CD4-positive, alpha-beta T cell (primary cell): Measurements from ENCODE around the gene ATP6V0D1. TPM values are rescaled to one million over a fixed set of nuclear protein-coding genes. Genes with fewer than 3 reads are reported as not detected.

Experiments
- ATAC-seq: fragments of 200-7000 bp; cut with Tn5 transposase; one replicate; pipeline ENCODE4 v1.10.0; 2022; ENCODE audit warnings: mild to moderate bottlenecking; ENCODE audit not compliant: poor library complexity
- CTCF ChIA-PET: fragments of 350-600 bp; sonication (Branson Sonifier 250); formaldehyde crosslinking; loops from one replicate; lab custom pipeline; 2021; ENCODE audit warnings: antibody characterized with exemption, inconsistent platforms; lab: Charles Lee
- POLR2A ChIA-PET: fragments of 350-600 bp; sonication (Branson Sonifier 250); formaldehyde crosslinking; loops from one replicate; lab custom pipeline; 2021; ENCODE audit warnings: antibody characterized with exemption, inconsistent platforms; lab: Charles Lee
- DNase-seq, 14 experiments: peaks; one replicate each; pipeline ENCODE4 v3.0.0-alpha.2; 2013 to 2020; ENCODE audit warnings: mixed read lengths in 2 of 14
- H3K27ac ChIP-seq, 2 donors: one replicate each; pipeline versions ENCODE4 v1.5.1 to v1.7.0; 2013; ENCODE audit warnings: low read length in 2 of 2, low read depth in 1 of 2, mild to moderate bottlenecking in 1 of 2
- H3K27me3 ChIP-seq, 2 experiments: 1 replicate in 1 of 2; 2 replicates in 1 of 2; pipeline versions ENCODE4 v1.6.1 to v1.7.0; 2013; ENCODE audit warnings: low read length in 2 of 2, control low read depth in 1 of 2, mild to moderate bottlenecking in 1 of 2, moderate library complexity in 1 of 2; ENCODE audit not compliant: insufficient read depth in 2 of 2, control insufficient read depth in 1 of 2
- H3K36me3 ChIP-seq: one replicate; pipeline ENCODE4 v1.6.1; 2013; ENCODE audit warnings: low read length, control low read depth; ENCODE audit not compliant: insufficient read depth
- H3K4me1 ChIP-seq: one replicate; pipeline ENCODE4 v1.6.1; 2013; ENCODE audit warnings: low read length, control low read depth; ENCODE audit not compliant: insufficient read depth
- H3K4me3 ChIP-seq: one replicate; pipeline ENCODE4 v1.5.1; 2013; ENCODE audit warnings: mild to moderate bottlenecking, low read length, moderate library complexity
- H3K9me3 ChIP-seq, 2 experiments: 1 replicate in 1 of 2; 2 replicates in 1 of 2; pipeline versions ENCODE4 v1.6.1 to v1.7.0; 2013; ENCODE audit warnings: low read length in 2 of 2, mild to moderate bottlenecking in 2 of 2, control low read depth in 1 of 2, moderate library complexity in 1 of 2; ENCODE audit not compliant: control insufficient read depth in 1 of 2, insufficient read depth in 1 of 2
- H3K27ac Mint-ChIP-seq: one replicate; pipeline ENCODE4 v1.8.0; 2020; ENCODE audit warnings: mixed read lengths
- H3K27me3 Mint-ChIP-seq: one replicate; pipeline ENCODE4 v1.8.0; 2021; ENCODE audit warnings: mixed read lengths
- H3K36me3 Mint-ChIP-seq: one replicate; pipeline ENCODE4 v1.8.0; 2021; ENCODE audit warnings: low read depth, mixed read lengths
- H3K4me1 Mint-ChIP-seq: one replicate; pipeline ENCODE4 v1.8.0; 2021; ENCODE audit warnings: low read depth, mixed read lengths
- H3K4me3 Mint-ChIP-seq: one replicate; pipeline ENCODE4 v1.8.0; 2020; ENCODE audit warnings: mild to moderate bottlenecking, mixed read lengths
- H3K9me3 Mint-ChIP-seq: one replicate; pipeline ENCODE4 v1.8.0; 2020; ENCODE audit warnings: mixed read lengths
- intact Hi-C, 2 experiments: fragments of 100-400 bp; cut with DNase I in 1 of 2; cut with micrococcal nuclease in 1 of 2; formaldehyde crosslinking; loops; one replicate each; pipeline versions ENCODE4 v1.15.1 to v1.9.0; 2023 to 2025; cut with DNase I, micrococcal nuclease
- total RNA-seq, 174 experiments: library from RNA in 2 of 174; stranded (reverse) in 2 of 174; gene quantifications; one replicate each; pipeline ENCODE4 v1.2.3 and lab custom pipeline; 2021 to 2026
- TF ChIP-seq, protein P1 (sequence below): fragments of 200-600 bp; IDR thresholded peaks from one replicate; pipeline ENCODE4 v1.8.0; 2022; ENCODE audit warnings: antibody characterized with exemption, mild to moderate bottlenecking

The ATP6V0D1 gene
- total RNA-seq, 2 experiments from 2014 or later: 39.4 to 41.7 TPM

DNA sequence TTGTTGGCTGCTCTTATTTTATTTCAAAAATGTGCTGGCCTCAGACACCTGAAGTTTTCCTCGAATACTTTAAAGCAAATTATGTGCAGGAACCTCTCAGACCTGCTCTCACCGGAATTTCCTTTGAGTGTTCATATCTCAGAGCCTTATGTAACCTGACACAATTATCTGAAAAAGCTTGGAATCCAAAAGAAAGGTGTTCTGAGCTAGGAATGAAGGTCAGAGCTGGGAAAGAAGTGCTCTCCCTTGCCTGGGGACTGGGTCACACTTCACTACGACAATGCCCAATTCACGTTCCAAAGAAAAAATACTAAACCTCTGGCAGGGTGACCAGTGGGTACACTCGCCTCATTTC is 56.7 kb downstream of the ATP6V0D1 start:
- ChIA-PET CTCF (no interaction called here), POLR2A (no interaction called here)
- Mint-ChIP-seq H3K27me3 (peaks cover 45% of the 10 kb centered on the region), H3K36me3 (no peaks in the 10 kb centered on the region), H3K9me3 (no peaks in the 10 kb centered on the region), H3K27ac (no peak overlapping the region), H3K4me3 (no peak overlapping the region), H3K4me1 (no peaks in the 10 kb centered on the region)
- H3K9me3 ChIP-seq: peaks cover 0 to 6% of the 10 kb centered on the region in 2 experiments
- no peak for DNase-seq
- no peak for ATAC-seq
- H3K4me3 ChIP-seq: no peak overlapping the region
- no peaks in the 10 kb centered on the region for H3K36me3 ChIP-seq
- intact Hi-C loops: no loop called here
- no peak overlapping the region for H3K27ac ChIP-seq
- TF ChIP-seq, protein P1, sequence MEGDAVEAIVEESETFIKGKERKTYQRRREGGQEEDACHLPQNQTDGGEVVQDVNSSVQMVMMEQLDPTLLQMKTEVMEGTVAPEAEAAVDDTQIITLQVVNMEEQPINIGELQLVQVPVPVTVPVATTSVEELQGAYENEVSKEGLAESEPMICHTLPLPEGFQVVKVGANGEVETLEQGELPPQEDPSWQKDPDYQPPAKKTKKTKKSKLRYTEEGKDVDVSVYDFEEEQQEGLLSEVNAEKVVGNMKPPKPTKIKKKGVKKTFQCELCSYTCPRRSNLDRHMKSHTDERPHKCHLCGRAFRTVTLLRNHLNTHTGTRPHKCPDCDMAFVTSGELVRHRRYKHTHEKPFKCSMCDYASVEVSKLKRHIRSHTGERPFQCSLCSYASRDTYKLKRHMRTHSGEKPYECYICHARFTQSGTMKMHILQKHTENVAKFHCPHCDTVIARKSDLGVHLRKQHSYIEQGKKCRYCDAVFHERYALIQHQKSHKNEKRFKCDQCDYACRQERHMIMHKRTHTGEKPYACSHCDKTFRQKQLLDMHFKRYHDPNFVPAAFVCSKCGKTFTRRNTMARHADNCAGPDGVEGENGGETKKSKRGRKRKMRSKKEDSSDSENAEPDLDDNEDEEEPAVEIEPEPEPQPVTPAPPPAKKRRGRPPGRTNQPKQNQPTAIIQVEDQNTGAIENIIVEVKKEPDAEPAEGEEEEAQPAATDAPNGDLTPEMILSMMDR: no peak
- H3K27me3 ChIP-seq: peaks cover 24 to 32% of the 10 kb centered on the region in 2 experiments
- H3K4me1 ChIP-seq: peaks cover 6% of the 10 kb centered on the region

DNA sequence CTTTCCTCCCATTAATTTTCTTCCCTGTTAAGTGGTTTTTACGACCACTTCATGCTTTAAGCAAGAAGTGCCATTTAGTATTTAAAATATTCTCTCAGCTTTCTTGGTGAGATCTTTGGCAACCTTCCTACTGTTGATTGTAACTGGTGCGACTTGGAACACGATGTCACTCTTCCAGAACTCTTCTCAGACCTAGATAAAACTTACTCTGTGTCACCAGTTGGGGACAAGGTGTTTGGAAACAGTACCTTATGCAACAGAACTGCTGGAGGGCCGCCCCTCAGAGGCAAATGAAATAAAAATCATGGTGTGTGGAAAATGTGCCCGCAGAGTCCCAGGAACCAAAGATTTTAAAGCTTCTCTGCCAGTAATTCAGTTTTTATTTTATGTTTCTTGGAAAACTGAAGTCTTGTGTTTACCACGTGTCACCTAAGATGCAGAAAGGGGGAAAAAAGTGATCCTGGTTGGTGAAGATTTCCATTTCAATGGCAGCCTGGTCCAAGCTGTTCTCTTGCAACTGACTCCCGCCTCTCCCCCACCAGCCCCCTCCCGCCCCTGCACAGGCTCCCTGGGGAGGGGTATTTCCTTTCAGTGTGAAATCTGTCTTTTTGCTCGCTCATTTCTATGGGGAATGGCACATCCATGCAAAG is 57.2 kb downstream of the ATP6V0D1 start:
- Mint-ChIP-seq H3K36me3 (no peaks in the 10 kb centered on the region), H3K4me3 (no peak overlapping the region), H3K27ac (no peak overlapping the region), H3K27me3 (peaks cover 42% of the 10 kb centered on the region), H3K9me3 (no peaks in the 10 kb centered on the region), H3K4me1 (no peaks in the 10 kb centered on the region)
- no peaks in the 10 kb centered on the region for H3K36me3 ChIP-seq
- no peak for DNase-seq
- peaks cover 0 to 6% of the 10 kb centered on the region in 2 experiments for H3K9me3 ChIP-seq
- ChIA-PET CTCF (no interaction called here), POLR2A (no interaction called here)
- H3K27ac ChIP-seq: no peak overlapping the region
- intact Hi-C loops: no loop called here
- TF ChIP-seq, protein P1: no peak
- peaks cover 6% of the 10 kb centered on the region for H3K4me1 ChIP-seq
- no peak for ATAC-seq
- no peak overlapping the region for H3K4me3 ChIP-seq
- peaks cover 19 to 29% of the 10 kb centered on the region in 2 experiments for H3K27me3 ChIP-seq

DNA sequence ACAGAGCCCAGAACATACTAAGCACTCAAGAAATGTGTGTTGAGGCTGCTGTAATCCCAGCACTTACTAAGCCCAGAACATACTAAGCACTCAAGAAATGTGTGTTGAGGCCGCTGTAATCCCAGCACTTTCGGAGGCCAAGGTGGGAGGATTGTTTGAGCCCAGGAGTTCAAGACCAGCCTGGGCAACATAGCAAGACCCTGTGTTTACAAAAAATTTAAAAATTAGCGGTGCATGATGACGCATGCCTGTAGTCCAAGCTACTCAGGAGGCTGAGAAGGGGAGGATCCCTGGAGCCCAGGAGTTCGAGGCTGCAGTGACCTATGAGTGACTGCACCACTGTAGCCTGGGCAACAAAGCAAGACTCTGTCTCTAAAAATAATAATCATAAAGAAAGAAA is 57.9 kb downstream of the ATP6V0D1 start:
- Mint-ChIP-seq H3K4me3 (no peak overlapping the region), H3K4me1 (no peaks in the 10 kb centered on the region), H3K9me3 (no peaks in the 10 kb centered on the region), H3K36me3 (no peaks in the 10 kb centered on the region), H3K27me3 (peaks cover 40% of the 10 kb centered on the region), H3K27ac (no peak overlapping the region)
- DNase-seq (no peak), ATAC-seq (no peak)
- POLR2A ChIA-PET: no interaction called here
- no peaks in the 10 kb centered on the region for H3K9me3 ChIP-seq
- peaks cover 1% of the 10 kb centered on the region for H3K4me1 ChIP-seq
- peaks cover 12 to 23% of the 10 kb centered on the region in 2 experiments for H3K27me3 ChIP-seq
- H3K27ac ChIP-seq: no peak overlapping the region
- no peak overlapping the region for H3K4me3 ChIP-seq
- CTCF ChIA-PET: no interaction called here
- TF ChIP-seq, protein P1: no peak
- no peaks in the 10 kb centered on the region for H3K36me3 ChIP-seq
- intact Hi-C loops: no loop called here
